K562 (cell line): ENCODE measurements around the gene HSD3B7. TPM values are rescaled to one million over a fixed set of nuclear protein-coding genes. Genes with fewer than 3 reads are reported as not detected.

Experiments
- ATAC-seq: fragments of 200-7000 bp; cut with Tn5 transposase; 3 replicates; pipeline ENCODE4 v1.9.1; 2020; ENCODE audit warnings: moderate library complexity
- BruUV-seq: library from RNA; stranded (reverse); fragments of 400-500 nt; replicated peaks from 2 replicates; lab custom pipeline; 2021; lab: Mats Ljungman, UMichigan
- CTCF ChIA-PET: fragments of 300-600 bp; formaldehyde crosslinking; extraction: SDS; loops from one replicate; lab custom pipeline; 2021; ENCODE audit warnings: low intra/inter-chr PET ratio; lab: Yijun Ruan, JAX
- POLR2A ChIA-PET: fragments of 300-600, 350-650 bp; sonication (Branson Sonifier 250); formaldehyde crosslinking; extraction: SDS; loops from one replicate; lab custom pipeline; 2021; ENCODE audit warnings: antibody characterized with exemption, inconsistent platforms; lab: Yijun Ruan, JAX
- DNase-seq, 4 experiments: peaks; one replicate each; pipeline versions ENCODE4 v3.0.0 to v3.0.0-alpha.2; 2011 to 2018; ENCODE audit warnings: low spot score in 3 of 4, mixed read lengths in 3 of 4; ENCODE audit errors: extremely low read depth in 1 of 4
- FAIRE-seq: peaks from 2 replicates; lab custom pipeline; 2011; peaks lifted over from hg19 to GRCh38; lab: Jason Lieb, UNC
- H2AFZ ChIP-seq: 2 replicates; pipeline ENCODE4 v1.6.0; 2011; ENCODE audit warnings: low read depth, low read length, control low read depth, inconsistent platforms
- H3K27ac ChIP-seq: fragments of 200-600 bp; 3 replicates; pipeline ENCODE4 v1.8.0; 2011; ENCODE audit warnings: low read depth, mild to moderate bottlenecking, control low read depth, inconsistent platforms, low read length, moderate library complexity, mixed read lengths; ENCODE audit errors: extremely low read depth
- H3K27me3 ChIP-seq, 2 experiments: fragments of 300-600 bp in 1 of 2; 2 replicates in 1 of 2; 3 replicates in 1 of 2; pipeline versions ENCODE4 v1.6.0 to v1.8.0; 2011; ENCODE audit warnings: inconsistent platforms in 2 of 2, low read length in 2 of 2, mild to moderate bottlenecking in 1 of 2, mixed read lengths in 1 of 2, moderate library complexity in 1 of 2; ENCODE audit not compliant: control insufficient read depth in 2 of 2, insufficient read depth in 2 of 2
- H3K36me3 ChIP-seq: fragments of 300-600 bp; 3 replicates; pipeline ENCODE4 v1.8.0; 2011; ENCODE audit warnings: mild to moderate bottlenecking, low read length, inconsistent platforms; ENCODE audit not compliant: control insufficient read depth, insufficient read depth
- H3K4me1 ChIP-seq, 2 experiments: fragments of 200-600 bp in 1 of 2; replicated peaks in 1 of 2; 2 replicates in 1 of 2; 3 replicates in 1 of 2; pipeline versions ENCODE4 v1.5.1 to v1.8.0; 2011; ENCODE audit warnings: inconsistent platforms in 2 of 2, low read length in 2 of 2, mild to moderate bottlenecking in 1 of 2, mixed read lengths in 1 of 2, moderate library complexity in 1 of 2; ENCODE audit not compliant: control insufficient read depth in 2 of 2, insufficient read depth in 2 of 2
- H3K4me2 ChIP-seq: 2 replicates; pipeline ENCODE4 v1.6.1; 2011; ENCODE audit warnings: low read length, control low read depth, inconsistent platforms, mixed read lengths; ENCODE audit not compliant: insufficient read depth
- H3K4me3 ChIP-seq: fragments of 200-600 bp; sonication (generic), shearing (Covaris generic); 2 replicates; pipeline ENCODE4 v1.5.1; 2016; ENCODE audit warnings: control low read depth, inconsistent platforms
- H3K79me2 ChIP-seq: fragments of 200-600 bp; 3 replicates; pipeline ENCODE4 v1.8.0; 2011; ENCODE audit warnings: low read length, inconsistent platforms; ENCODE audit not compliant: control insufficient read depth, insufficient read depth
- H3K9ac ChIP-seq, 2 experiments: 2 replicates each; pipeline versions ENCODE4 v1.6.0 to v1.6.1; 2011; ENCODE audit warnings: low read depth in 2 of 2, low read length in 2 of 2, control low read depth in 1 of 2, inconsistent platforms in 1 of 2, mild to moderate bottlenecking in 1 of 2, mixed read lengths in 1 of 2; ENCODE audit not compliant: insufficient read depth in 1 of 2
- H3K9me1 ChIP-seq: one replicate; pipeline ENCODE4 v1.6.0; 2011; ENCODE audit warnings: inconsistent platforms, mild to moderate bottlenecking, low read length, moderate library complexity; ENCODE audit not compliant: control insufficient read depth, insufficient read depth
- H3K9me3 ChIP-seq: replicated peaks from 2 replicates; pipeline ENCODE4 v1.5.1; 2011; ENCODE audit warnings: low read depth, low read length, inconsistent platforms; ENCODE audit not compliant: control insufficient read depth, insufficient read depth
- H4K20me1 ChIP-seq: replicated peaks from 2 replicates; pipeline ENCODE4 v1.6.1; 2011; ENCODE audit warnings: low read length, inconsistent platforms, mixed read lengths; ENCODE audit not compliant: control insufficient read depth, insufficient read depth
- ETV5 ChIP-seq: sonication (generic); formaldehyde crosslinking; IDR thresholded peaks from 2 replicates; pipeline ENCODE4 v1.4.0; 2020; ENCODE audit warnings: low read depth, mild to moderate bottlenecking, missing genetic modification reagents
- KLF13 ChIP-seq: fragments of 450-650 bp; IDR thresholded peaks from 2 replicates; pipeline ENCODE4 v1.6.1; 2016; ENCODE audit warnings: missing genetic modification characterization, low read depth, mild to moderate bottlenecking, missing compliant biosample characterization, moderate library complexity, borderline replicate concordance
- POLR2A ChIP-seq: fragments of 450-650 bp; conservative IDR thresholded peaks from 2 replicates; pipeline ENCODE4 v1.6.1; 2016
- POLR2G ChIP-seq: fragments of 200-400 bp; formaldehyde crosslinking; IDR thresholded peaks from 2 replicates; pipeline ENCODE4 v1.6.1; 2017; ENCODE audit warnings: low read depth, mild to moderate bottlenecking, antibody characterized with exemption, low read length, moderate library complexity
- ZNF282 ChIP-seq: sonication (generic); formaldehyde crosslinking; IDR thresholded peaks from 2 replicates; pipeline ENCODE4 v1.8.1; 2023; ENCODE audit warnings: missing genetic modification reagents
- ZNF699 ChIP-seq: fragments of 250-450 bp; sonication (Bioruptor Pico); IDR thresholded peaks from 2 replicates; pipeline ENCODE4 v1.8.0; 2021; ENCODE audit warnings: mild to moderate bottlenecking, moderate library complexity; ENCODE audit not compliant: insufficient replicate concordance
- ZSCAN32 ChIP-seq: fragments of 450-650 bp; formaldehyde crosslinking; IDR thresholded peaks from 2 replicates; pipeline ENCODE4 v1.4.0; 2020; ENCODE audit warnings: mild to moderate bottlenecking, moderate library complexity
- WGBS: fragments of 100-300 bp; shearing (Covaris generic); methylation state at CpG from one replicate; pipeline ENCODE4 v1.1.6; 2016; ENCODE audit warnings: low coverage, mixed read lengths; ENCODE audit not compliant: insufficient coverage; ENCODE audit errors: missing lambda C conversion rate; 5-methylcytosine and 5-hydroxymethylcytosine counted together
- in situ Hi-C: fragments of 300-500 bp; cut with MboI; formaldehyde crosslinking; loops from 4 replicates; pipeline ENCODE4 v1.15.0; 2018; ENCODE audit warnings: inconsistent platforms, mixed read lengths
- intact Hi-C: fragments of 100-400 bp; cut with micrococcal nuclease; formaldehyde crosslinking; loops from 2 replicates; pipeline ENCODE4 v1.14.2; 2022
- polyA plus RNA-seq, 8 experiments: library from polyadenylated mRNA; depleted of rRNA in 4 of 8; stranded (reverse) in 5 of 8; unstranded in 3 of 8; fragments of >200 nt; fragmentation: Nextera tagmentation in 2 of 8; fragmentation: Illumina TruSeq in 1 of 8; extraction: Ambion mirVana in 2 of 8; extraction: Trizol in 1 of 8; gene quantifications; 2 replicates each; pipeline versions ENCODE4 v1.2.1 to v1.2.3, GENCODE V29; 2011 to 2014; ENCODE audit warnings: inconsistent platforms in 1 of 8, missing spikeins in 1 of 8
- total RNA-seq, 7 experiments: library from RNA; depleted of rRNA in 6 of 7; stranded (reverse); fragments of >200 nt in 6 of 7; fragmentation: Illumina TruSeq in 2 of 7; extraction: Trizol in 2 of 7; gene quantifications; 2 replicates each; pipeline versions ENCODE4 v1.2.1 to v1.2.3, GENCODE V29; 2011 to 2021; ENCODE audit warnings: low replicate concordance in 1 of 7
- TF ChIP-seq, protein P1 (sequence below): sonication (generic); formaldehyde crosslinking; IDR thresholded peaks from 2 replicates; pipeline ENCODE4 v1.9.0; 2022; ENCODE audit warnings: mild to moderate bottlenecking, missing genetic modification reagents
- TF ChIP-seq, protein P2 (sequence below), 2 experiments: fragments of 150-350 bp in 1 of 2; IDR thresholded peaks; 2 replicates each; pipeline ENCODE4 v1.6.1; 2012 to 2016; ENCODE audit warnings: low read depth in 2 of 2, low read length in 2 of 2, mild to moderate bottlenecking in 1 of 2, moderate library complexity in 1 of 2
- TF ChIP-seq, protein P3 (sequence below), 2 experiments: fragments of 450-650 bp in 1 of 2; sonication (generic) in 1 of 2; formaldehyde crosslinking; conservative IDR thresholded peaks; 2 replicates each; pipeline versions ENCODE4 v1.4.0 to v1.8.1; 2020 to 2022; ENCODE audit warnings: mild to moderate bottlenecking in 1 of 2, missing genetic modification reagents in 1 of 2

The HSD3B7 gene
- total and polyA plus RNA-seq, 9 of the 15 experiments (the other 6 are each of a cell fraction or from before 2014, with no cell fraction given) = 5.4 to 49.1 (median 23.0) TPM

DNA sequence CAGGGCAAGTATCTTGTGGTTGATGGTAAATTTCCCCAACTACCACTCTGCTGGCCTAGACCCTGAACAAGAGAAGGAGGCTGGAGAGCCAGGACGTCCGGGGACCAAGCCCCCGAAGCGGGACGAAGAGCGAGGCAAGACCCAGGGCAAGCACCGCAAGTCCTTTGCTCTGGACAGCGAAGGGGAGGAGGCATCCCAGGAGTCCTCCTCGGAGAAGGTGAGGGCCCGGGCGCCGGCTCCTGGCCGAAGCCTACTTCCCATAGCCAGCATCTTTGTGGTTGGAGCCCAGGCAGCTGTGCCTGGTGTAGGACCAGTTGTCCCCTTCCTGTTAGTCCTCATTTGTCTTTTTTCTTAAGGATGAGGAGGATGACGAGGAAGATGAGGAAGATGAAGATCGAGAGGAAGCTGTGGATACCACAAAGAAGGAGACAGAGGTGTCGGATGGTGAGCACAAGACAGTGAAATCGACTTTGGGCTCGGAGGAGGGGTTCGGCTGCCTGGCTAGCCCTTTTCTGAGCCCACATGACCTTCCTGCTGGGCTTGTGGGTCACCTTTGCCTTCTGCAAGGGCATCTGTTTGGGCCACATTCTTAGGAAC lies 15.7 kb upstream of the HSD3B7 start:
- Histone ChIP-seq H3K9ac (peak overlapping the region in 1 of 2 experiments; percentile 75; a peak in 2 of 4 replicates), H3K4me1 (peaks cover 8 to 17% of the 10 kb centered on the region in 2 experiments; a peak in 4 of 5 replicates), H3K9me1 (no peaks in the 10 kb centered on the region), H3K9me3 (no peaks in the 10 kb centered on the region), H2AFZ (no peak overlapping the region), H3K27me3 (no peaks in the 10 kb centered on the region), H3K27ac (no peak overlapping the region), H4K20me1 (no peaks in the 10 kb centered on the region), H3K4me2 (no peak overlapping the region), H3K4me3 (no peak overlapping the region), H3K79me2 (no peaks in the 10 kb centered on the region), H3K36me3 (peaks cover 92% of the 10 kb centered on the region)
- no TSS peak for BruUV-seq
- FAIRE-seq (no peak), ATAC-seq (no peak), DNase-seq (no peak)
- intact Hi-C loops = no loop called here
- in situ Hi-C loops = loop anchor here (25.0 kb wide), 1 partner anchor 893 kb away; the partner anchor contains the start of gene ZNF267
- CTCF ChIA-PET = no interaction called here
- POLR2A ChIA-PET = interaction anchor here (0.6 to 5.6 kb wide), 6 partner anchors 9 to 260 kb away, joined by 3 to 32 read pairs (median 3); partner anchors contain the start of genes FUS and HSD3B7
- WGBS = 95% methylated on average over 12 of the region's 19 CpGs
- TF ChIP-seq POLR2G (peak; percentile 37; the same call in 1 of the 2 replicates), POLR2A (0 out of 2 replicates have a peak, but pooled peaks have one; percentile 18)
- TF ChIP-seq, protein P1, sequence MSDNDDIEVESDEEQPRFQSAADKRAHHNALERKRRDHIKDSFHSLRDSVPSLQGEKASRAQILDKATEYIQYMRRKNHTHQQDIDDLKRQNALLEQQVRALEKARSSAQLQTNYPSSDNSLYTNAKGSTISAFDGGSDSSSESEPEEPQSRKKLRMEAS = no peak

DNA sequence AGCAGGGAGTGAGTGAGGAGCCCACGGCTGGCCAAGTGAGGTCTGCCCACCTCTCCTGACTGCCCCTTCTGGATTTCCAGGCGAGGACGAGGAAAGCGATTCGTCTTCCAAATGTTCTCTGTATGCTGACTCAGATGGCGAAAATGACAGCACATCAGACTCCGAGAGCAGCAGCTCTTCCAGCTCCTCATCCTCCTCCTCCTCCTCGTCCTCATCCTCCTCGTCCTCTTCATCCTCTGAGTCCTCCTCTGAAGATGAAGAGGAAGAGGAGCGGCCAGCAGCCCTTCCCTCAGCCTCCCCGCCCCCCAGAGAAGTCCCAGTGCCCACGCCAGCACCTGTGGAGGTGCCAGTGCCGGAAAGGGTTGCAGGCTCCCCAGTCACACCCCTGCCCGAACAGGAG lies 13.7 kb upstream of the HSD3B7 start:
- Histone ChIP-seq H3K4me3 (no peak overlapping the region), H3K4me1 (peaks cover 8 to 16% of the 10 kb centered on the region in 2 experiments; a peak in 4 of 5 replicates), H2AFZ (no peak overlapping the region), H3K27me3 (no peaks in the 10 kb centered on the region), H4K20me1 (0 out of 2 replicates have a peak, but pooled peaks cover 5% of the 10 kb centered on the region), H3K79me2 (no peaks in the 10 kb centered on the region), H3K9ac (no peak overlapping the region), H3K9me1 (no peaks in the 10 kb centered on the region), H3K9me3 (no peaks in the 10 kb centered on the region), H3K4me2 (no peak overlapping the region), H3K27ac (no peak overlapping the region), H3K36me3 (peaks cover 90% of the 10 kb centered on the region)
- FAIRE-seq (no peak), DNase-seq (no peak), ATAC-seq (no peak)
- in situ Hi-C loops = loop anchor here (25.0 kb wide), 1 partner anchor 891 kb away; the partner anchor contains the start of gene ZNF267
- ChIA-PET POLR2A (interaction anchor here (0.6 to 5.6 kb wide), 5 partner anchors 12 to 156 kb away, joined by 3 to 32 read pairs (median 3); partner anchors contain the start of gene HSD3B7), CTCF (no interaction called here)
- intact Hi-C loops = no loop called here
- WGBS = 90% methylated on average over 11 of the region's 14 CpGs
- no TSS peak for BruUV-seq
- TF ChIP-seq, protein P2, sequence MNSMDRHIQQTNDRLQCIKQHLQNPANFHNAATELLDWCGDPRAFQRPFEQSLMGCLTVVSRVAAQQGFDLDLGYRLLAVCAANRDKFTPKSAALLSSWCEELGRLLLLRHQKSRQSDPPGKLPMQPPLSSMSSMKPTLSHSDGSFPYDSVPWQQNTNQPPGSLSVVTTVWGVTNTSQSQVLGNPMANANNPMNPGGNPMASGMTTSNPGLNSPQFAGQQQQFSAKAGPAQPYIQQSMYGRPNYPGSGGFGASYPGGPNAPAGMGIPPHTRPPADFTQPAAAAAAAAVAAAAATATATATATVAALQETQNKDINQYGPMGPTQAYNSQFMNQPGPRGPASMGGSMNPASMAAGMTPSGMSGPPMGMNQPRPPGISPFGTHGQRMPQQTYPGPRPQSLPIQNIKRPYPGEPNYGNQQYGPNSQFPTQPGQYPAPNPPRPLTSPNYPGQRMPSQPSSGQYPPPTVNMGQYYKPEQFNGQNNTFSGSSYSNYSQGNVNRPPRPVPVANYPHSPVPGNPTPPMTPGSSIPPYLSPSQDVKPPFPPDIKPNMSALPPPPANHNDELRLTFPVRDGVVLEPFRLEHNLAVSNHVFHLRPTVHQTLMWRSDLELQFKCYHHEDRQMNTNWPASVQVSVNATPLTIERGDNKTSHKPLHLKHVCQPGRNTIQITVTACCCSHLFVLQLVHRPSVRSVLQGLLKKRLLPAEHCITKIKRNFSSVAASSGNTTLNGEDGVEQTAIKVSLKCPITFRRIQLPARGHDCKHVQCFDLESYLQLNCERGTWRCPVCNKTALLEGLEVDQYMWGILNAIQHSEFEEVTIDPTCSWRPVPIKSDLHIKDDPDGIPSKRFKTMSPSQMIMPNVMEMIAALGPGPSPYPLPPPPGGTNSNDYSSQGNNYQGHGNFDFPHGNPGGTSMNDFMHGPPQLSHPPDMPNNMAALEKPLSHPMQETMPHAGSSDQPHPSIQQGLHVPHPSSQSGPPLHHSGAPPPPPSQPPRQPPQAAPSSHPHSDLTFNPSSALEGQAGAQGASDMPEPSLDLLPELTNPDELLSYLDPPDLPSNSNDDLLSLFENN (IDR thresholded peaks at IDR 0.05; ENCODE audit: low read depth in 2 of 2, low read length in 2 of 2) = no peak
- TF ChIP-seq, protein P3, sequence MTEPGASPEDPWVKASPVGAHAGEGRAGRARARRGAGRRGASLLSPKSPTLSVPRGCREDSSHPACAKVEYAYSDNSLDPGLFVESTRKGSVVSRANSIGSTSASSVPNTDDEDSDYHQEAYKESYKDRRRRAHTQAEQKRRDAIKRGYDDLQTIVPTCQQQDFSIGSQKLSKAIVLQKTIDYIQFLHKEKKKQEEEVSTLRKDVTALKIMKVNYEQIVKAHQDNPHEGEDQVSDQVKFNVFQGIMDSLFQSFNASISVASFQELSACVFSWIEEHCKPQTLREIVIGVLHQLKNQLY (CRISPR knock-in tag; conservative IDR thresholded peaks at IDR 0.05) = no peak
- TF ChIP-seq KLF13 (tag) (no peak), ZNF699 (CRISPR knock-in tag) (no peak), ZSCAN32 (CRISPR knock-in tag) (no peak), ZNF282 (CRISPR knock-in tag) (no peak), ETV5 (CRISPR knock-in tag) (no peak)
